B cell (primary cell): Measurements from ENCODE around the gene HDAC6. TPM values are rescaled to one million over a fixed set of nuclear protein-coding genes. Genes with fewer than 3 reads are reported as not detected.

Source experiments
- ATAC-seq: fragments of 200-7000 bp; cut with Tn5 transposase; one replicate; pipeline ENCODE4 v1.10.0; 2021; ENCODE audit warnings: low read depth, mild to moderate bottlenecking, moderate number of reproducible peaks, moderate library complexity
- CTCF ChIA-PET: fragments of 350-600 bp; sonication (Branson Sonifier 250); formaldehyde crosslinking; loops from one replicate; lab custom pipeline; 2021; ENCODE audit warnings: antibody characterized with exemption, inconsistent platforms; lab: Charles Lee
- POLR2A ChIA-PET: fragments of 350-600 bp; sonication (Branson Sonifier 250); formaldehyde crosslinking; loops from one replicate; lab custom pipeline; 2021; ENCODE audit warnings: antibody characterized with exemption; lab: Charles Lee
- DNase-seq: peaks from one replicate; pipeline ENCODE4 v3.0.0; 2013
- H2AFZ ChIP-seq: 2 replicates; pipeline ENCODE4 v1.6.1; 2012; ENCODE audit warnings: mild to moderate bottlenecking, low read depth, low read length; ENCODE audit not compliant: insufficient read depth, poor library complexity, severe bottlenecking
- H3K27ac ChIP-seq, 2 donors: 1 replicate in 1 of 2; 2 replicates in 1 of 2; pipeline ENCODE4 v1.5.1; 2012 to 2013; ENCODE audit warnings: low read length in 2 of 2, mild to moderate bottlenecking in 2 of 2, moderate library complexity in 1 of 2
- H3K27me3 ChIP-seq, 4 experiments: fragments of 200-600 bp in 1 of 4; sonication (generic) in 1 of 4; replicated peaks in 1 of 4; 1 replicate in 2 of 4; 2 replicates in 2 of 4; pipeline versions ENCODE4 v1.6.1 to v1.7.0; 2013 to 2016; ENCODE audit warnings: low read length in 3 of 4, mild to moderate bottlenecking in 2 of 4, mixed read lengths in 1 of 4, moderate library complexity in 1 of 4; ENCODE audit not compliant: insufficient read depth in 4 of 4, control insufficient read depth in 3 of 4; ENCODE audit errors: control extremely low read depth in 1 of 4
- H3K36me3 ChIP-seq, 2 experiments: replicated peaks in 1 of 2; 1 replicate in 1 of 2; 2 replicates in 1 of 2; pipeline versions ENCODE4 v1.6.1 to v1.7.1; 2013; ENCODE audit warnings: low read length in 1 of 2; ENCODE audit not compliant: insufficient read depth in 2 of 2, control insufficient read depth in 1 of 2; ENCODE audit errors: control extremely low read depth in 1 of 2, extremely low read depth in 1 of 2
- H3K4me1 ChIP-seq, 2 donors: fragments of 200-600 bp in 1 of 2; sonication (generic) in 1 of 2; 1 replicate in 1 of 2; 2 replicates in 1 of 2; pipeline versions ENCODE4 v1.5.1 to v1.6.1; 2013 to 2017; ENCODE audit warnings: low read length in 2 of 2; ENCODE audit not compliant: control insufficient read depth in 2 of 2, insufficient read depth in 2 of 2
- H3K4me2 ChIP-seq: replicated peaks from 2 replicates; pipeline ENCODE3; 2012; ENCODE audit warnings: mild to moderate bottlenecking, low read depth, low read length; ENCODE audit not compliant: poor library complexity, severe bottlenecking
- H3K4me3 ChIP-seq, 5 experiments: fragments of 200-600 bp in 1 of 5; sonication (generic) in 1 of 5; 1 replicate in 3 of 5; 2 replicates in 2 of 5; pipeline versions ENCODE4 v1.5.1 to v1.7.0; 2011 to 2016; ENCODE audit warnings: low read length in 4 of 5, mild to moderate bottlenecking in 4 of 5, low read depth in 2 of 5, control low read depth in 1 of 5, moderate library complexity in 1 of 5; ENCODE audit not compliant: insufficient read depth in 1 of 5; ENCODE audit errors: control extremely low read depth in 1 of 5, extremely low read depth in 1 of 5
- H3K79me2 ChIP-seq: fragments of 200-600 bp; sonication (generic); one replicate; pipeline ENCODE4 v1.6.0; 2016; ENCODE audit warnings: low read length; ENCODE audit not compliant: control insufficient read depth, insufficient read depth
- H3K9ac ChIP-seq: fragments of 200-600 bp; sonication (generic); 2 replicates; pipeline ENCODE4 v1.6.1; 2017; ENCODE audit warnings: mild to moderate bottlenecking, low read length, moderate library complexity
- H3K9me3 ChIP-seq, 3 donors: one replicate each; pipeline versions ENCODE4 v1.6.1 to v1.7.1; 2013; ENCODE audit warnings: low read length in 2 of 3; ENCODE audit not compliant: control insufficient read depth in 2 of 3, insufficient read depth in 1 of 3; ENCODE audit errors: control extremely low read depth in 1 of 3
- H4K20me1 ChIP-seq: 2 replicates; pipeline ENCODE4 v1.6.0; 2012; ENCODE audit warnings: mild to moderate bottlenecking, low read length; ENCODE audit not compliant: insufficient read depth, control insufficient read depth, poor library complexity, severe bottlenecking
- H3K27ac Mint-ChIP-seq: one replicate; pipeline ENCODE4 v1.8.0; 2021; ENCODE audit warnings: mixed read lengths
- H3K27me3 Mint-ChIP-seq: one replicate; pipeline ENCODE4 v1.8.0; 2021; ENCODE audit warnings: mixed read lengths
- H3K4me1 Mint-ChIP-seq: one replicate; pipeline ENCODE4 v1.8.0; 2021; ENCODE audit warnings: mixed read lengths
- H3K4me3 Mint-ChIP-seq: one replicate; pipeline ENCODE4 v1.8.0; 2021; ENCODE audit warnings: mixed read lengths
- H3K9me3 Mint-ChIP-seq: one replicate; pipeline ENCODE4 v1.8.0; 2022; ENCODE audit warnings: mixed read lengths; ENCODE audit not compliant: insufficient read depth
- CTCF ChIP-seq: fragments of 200-600 bp; IDR thresholded peaks from one replicate; pipeline ENCODE4 v1.8.0; 2022; ENCODE audit warnings: antibody characterized with exemption, mild to moderate bottlenecking
- EZH2 ChIP-seq: IDR thresholded peaks from 2 replicates; pipeline ENCODE4 v1.6.1; 2012; ENCODE audit warnings: borderline replicate concordance, low read depth, mild to moderate bottlenecking, moderate library complexity, low read length; ENCODE audit not compliant: insufficient read depth, poor library complexity, severe bottlenecking
- WGBS: methylation state at CpG from one replicate; pipeline ENCODE4 v1.1.5; 2013; ENCODE audit warnings: missing lambda C conversion rate; ENCODE audit not compliant: insufficient coverage; 5-methylcytosine and 5-hydroxymethylcytosine counted together
- intact Hi-C: fragments of 100-400 bp; cut with micrococcal nuclease; formaldehyde crosslinking; loops from one replicate; pipeline ENCODE4 v1.10.0; 2022
- polyA plus RNA-seq: library from polyadenylated mRNA; depleted of rRNA; stranded (reverse); fragments of >200 nt; gene quantifications from 2 replicates; pipeline ENCODE4 v1.2.3, GENCODE V29; 2012
- total RNA-seq, 2 donors: library from RNA; stranded (reverse); fragments of 120-200 nt in 1 of 2; gene quantifications; 1 replicate in 1 of 2; 2 replicates in 1 of 2; pipeline versions ENCODE4 v1.2.3 to v1.2.4, GENCODE V29; 2013 to 2022

Gene HDAC6
- total and polyA plus RNA-seq, 2 donors (not counting 1 experiment from before 2014, with no cell fraction given): 125 to 168 TPM

- H3K27ac ChIP-seq: no peak overlapping the region
- POLR2A ChIA-PET: no interaction called here
- Mint-ChIP-seq H3K27me3 (no peaks in the 10 kb centered on the region), H3K4me1 (no peaks in the 10 kb centered on the region), H3K27ac (no peak overlapping the region), H3K4me3 (no peak overlapping the region), H3K9me3 (no peaks in the 10 kb centered on the region)
- ATAC-seq: no peak
- H4K20me1 ChIP-seq: no peaks in the 10 kb centered on the region
- no peaks in the 10 kb centered on the region for H3K9me3 ChIP-seq
- H3K9ac ChIP-seq: no peak overlapping the region
- H3K4me3 ChIP-seq: no peak overlapping the region
- DNase-seq: no peak
- WGBS: 40% methylated on average over 1 of the region's 4 CpGs
- intact Hi-C loops: no loop called here
- no peaks in the 10 kb centered on the region for H3K27me3 ChIP-seq
- no peak overlapping the region for H2AFZ ChIP-seq
- H3K79me2 ChIP-seq: no peaks in the 10 kb centered on the region
- CTCF ChIA-PET: no interaction called here
- H3K36me3 ChIP-seq: no peaks in the 10 kb centered on the region
- H3K4me2 ChIP-seq: no peak overlapping the region
- TF ChIP-seq EZH2 (no peak), CTCF (no peak)
- no peaks in the 10 kb centered on the region for H3K4me1 ChIP-seq
These were observed 7.9 kb upstream of the HDAC6 start for GRCh38 chrX:48793935-48794334.

- H3K79me2 ChIP-seq: no peaks in the 10 kb centered on the region
These were observed 7.4 kb upstream of the HDAC6 start for GRCh38 chrX:48794340-48794910.

More at GRCh38 chrX:48794340-48794910, 7.4 kb upstream of the HDAC6 start:
- no peak for TF ChIP-seq CTCF
- no peak for TF ChIP-seq EZH2
- Mint-ChIP-seq H3K27ac (no peak overlapping the region), H3K4me1 (no peaks in the 10 kb centered on the region), H3K27me3 (no peaks in the 10 kb centered on the region), H3K9me3 (no peaks in the 10 kb centered on the region), H3K4me3 (no peak overlapping the region)
- Histone ChIP-seq H3K9me3 (no peaks in the 10 kb centered on the region), H3K27me3 (no peaks in the 10 kb centered on the region), H3K4me3 (no peak overlapping the region), H3K4me1 (no peaks in the 10 kb centered on the region), H3K9ac (no peak overlapping the region), H4K20me1 (no peaks in the 10 kb centered on the region), H3K36me3 (no peaks in the 10 kb centered on the region), H2AFZ (no peak overlapping the region), H3K27ac (no peak overlapping the region), H3K4me2 (no peak overlapping the region)
- WGBS: 96% methylated on average over 12 of the region's 12 CpGs
- ATAC-seq (no peak), DNase-seq (no peak)
- ChIA-PET CTCF (no interaction called here), POLR2A (no interaction called here)
- intact Hi-C loops: no loop called here
